D341Med (cell line): ENCODE results near the gene DMWD.

Experiments used
- DNase-seq: peaks from one replicate; pipeline ENCODE4 v3.0.0; 2012; ENCODE audit warnings: low spot score

The DMWD gene

GRCh38 chr19:45745606-45746005 lies 47.0 kb downstream of the DMWD start:
- DNase-seq = no peak

- DNase-seq = no peak
Observed at GRCh38 chr19:45742969-45743368, 49.7 kb downstream of the DMWD start.

GRCh38 chr19:45739498-45740439 lies 52.9 kb downstream of the DMWD start:
- no peak for DNase-seq

- DNase-seq = no peak
Observed at GRCh38 chr19:45733160-45733810, 59.4 kb downstream of the DMWD start, which contains the start of gene MEIOSIN. MEIOSIN (plus strand) TSS chr19:45733439; CDS start chr19:45735377, 1,938 bp downstream.
